Trophoblast cell (in vitro differentiated cells and primary cell): ENCODE data around the gene CDC42EP2.

Source experiments
- DNase-seq, 2 donors: peaks; one replicate each; pipeline ENCODE4 v3.0.0-alpha.2; 2016
- H2AFZ ChIP-seq: 2 replicates; pipeline ENCODE4 v1.6.1; 2013; ENCODE audit warnings: low read length, moderate library complexity, mild to moderate bottlenecking; ENCODE audit not compliant: insufficient read depth, poor library complexity
- H2AK5ac ChIP-seq: 2 replicates; pipeline ENCODE4 v1.6.1; 2013; ENCODE audit warnings: mild to moderate bottlenecking, low read length
- H2BK120ac ChIP-seq: 2 replicates; pipeline ENCODE4 v1.6.1; 2013; ENCODE audit warnings: low read length, mild to moderate bottlenecking, moderate library complexity; ENCODE audit not compliant: insufficient read depth, poor library complexity
- H2BK12ac ChIP-seq: 2 replicates; pipeline ENCODE4 v1.6.1; 2013; ENCODE audit warnings: mild to moderate bottlenecking, low read length, moderate library complexity
- H2BK5ac ChIP-seq: 2 replicates; pipeline ENCODE4 v1.6.1; 2013; ENCODE audit warnings: low read length, low read depth, moderate library complexity, mild to moderate bottlenecking; ENCODE audit not compliant: poor library complexity
- H3K14ac ChIP-seq: 2 replicates; pipeline ENCODE4 v1.6.1; 2013; ENCODE audit warnings: mild to moderate bottlenecking, low read length
- H3K18ac ChIP-seq: 2 replicates; pipeline ENCODE4 v1.6.1; 2013; ENCODE audit warnings: mild to moderate bottlenecking, low read length
- H3K23ac ChIP-seq: 2 replicates; pipeline ENCODE4 v1.6.1; 2013; ENCODE audit warnings: low read length
- H3K27ac ChIP-seq: 2 replicates; pipeline ENCODE4 v1.5.1; 2013; ENCODE audit warnings: low read depth, mild to moderate bottlenecking, inconsistent platforms, low read length, moderate library complexity
- H3K27me3 ChIP-seq: 2 replicates; pipeline ENCODE4 v1.6.1; 2013; ENCODE audit warnings: inconsistent platforms, mild to moderate bottlenecking, low read length, moderate library complexity; ENCODE audit not compliant: insufficient read depth
- H3K36me3 ChIP-seq, 2 experiments: 1 replicate in 1 of 2; 2 replicates in 1 of 2; pipeline ENCODE4 v1.6.1; 2013; ENCODE audit warnings: low read length in 2 of 2, mild to moderate bottlenecking in 2 of 2, moderate library complexity in 1 of 2; ENCODE audit not compliant: insufficient read depth in 2 of 2, control insufficient read depth in 1 of 2
- H3K4ac ChIP-seq: 2 replicates; pipeline ENCODE4 v1.6.1; 2013; ENCODE audit warnings: low read depth, mild to moderate bottlenecking, low read length, moderate library complexity
- H3K4me1 ChIP-seq, 2 experiments: 1 replicate in 1 of 2; 2 replicates in 1 of 2; pipeline ENCODE4 v1.6.1; 2013; ENCODE audit warnings: low read length in 2 of 2, mild to moderate bottlenecking in 2 of 2, moderate library complexity in 1 of 2; ENCODE audit not compliant: insufficient read depth in 2 of 2, control insufficient read depth in 1 of 2
- H3K4me2 ChIP-seq: 2 replicates; pipeline ENCODE4 v1.6.1; 2013; ENCODE audit warnings: inconsistent platforms, mild to moderate bottlenecking, low read length, moderate library complexity
- H3K4me3 ChIP-seq: 2 replicates; pipeline ENCODE4 v1.5.1; 2013; ENCODE audit warnings: mild to moderate bottlenecking, low read depth, low read length, inconsistent platforms
- H3K79me1 ChIP-seq: one replicate; pipeline ENCODE4 v1.6.1; 2013; ENCODE audit warnings: low read length
- H3K79me2 ChIP-seq: 2 replicates; pipeline ENCODE4 v1.6.1; 2013; ENCODE audit warnings: low read length, mild to moderate bottlenecking; ENCODE audit not compliant: control insufficient read depth, insufficient read depth, poor library complexity
- H3K9ac ChIP-seq: 2 replicates; pipeline ENCODE4 v1.6.1; 2013; ENCODE audit warnings: mild to moderate bottlenecking, low read length
- H3K9me3 ChIP-seq: 2 replicates; pipeline ENCODE4 v1.6.1; 2013; ENCODE audit warnings: low read depth, mild to moderate bottlenecking, control low read depth, inconsistent platforms, low read length; ENCODE audit not compliant: insufficient read depth
- H4K12ac ChIP-seq: 2 replicates; pipeline ENCODE4 v1.6.1; 2013; ENCODE audit warnings: low read depth, mild to moderate bottlenecking, low read length, moderate library complexity
- H4K8ac ChIP-seq: 2 replicates; pipeline ENCODE4 v1.6.1; 2013; ENCODE audit warnings: low read depth, mild to moderate bottlenecking, low read length, moderate library complexity
- H4K91ac ChIP-seq: one replicate; pipeline ENCODE4 v1.6.1; 2013; ENCODE audit warnings: low read depth, mild to moderate bottlenecking, low read length, moderate library complexity
- WGBS: extraction: QIAGEN DNeasy Blood & Tissue Kit; methylation state at CpG from one replicate; pipeline ENCODE4 v1.1.7; 2013; ENCODE audit warnings: missing lambda C conversion rate; ENCODE audit not compliant: insufficient read length, insufficient coverage; ENCODE audit errors: extremely low coverage; 5-methylcytosine and 5-hydroxymethylcytosine counted together

Gene CDC42EP2

GRCh38 chr11:65362320-65362931 lies 47.8 kb downstream of the CDC42EP2 start:
- Histone ChIP-seq H3K23ac (no peak overlapping the region), H3K79me1 (no peaks in the 10 kb centered on the region), H3K18ac (no peak overlapping the region), H3K27me3 (no peaks in the 10 kb centered on the region), H4K91ac (no peak overlapping the region), H3K9ac (no peak overlapping the region), H3K27ac (no peak overlapping the region), H2AK5ac (no peak overlapping the region), H2BK120ac (no peak overlapping the region), H3K4me2 (no peak overlapping the region), H2BK12ac (no peak overlapping the region), H3K36me3 (no peaks in the 10 kb centered on the region), H3K4ac (no peak overlapping the region), H3K79me2 (no peaks in the 10 kb centered on the region), H3K9me3 (no peaks in the 10 kb centered on the region), H4K12ac (no peak overlapping the region), H4K8ac (no peak overlapping the region), H3K4me1 (peaks cover 0 to 2% of the 10 kb centered on the region in 2 experiments), H3K14ac (no peak overlapping the region), H2AFZ (no peak overlapping the region), H2BK5ac (no peak overlapping the region), H3K4me3 (no peak overlapping the region)
- WGBS, result no CpG with 5 or more reads among the region's 10 CpGs
- DNase-seq, result no peak

GRCh38 chr11:65362966-65363365 lies 48.3 kb downstream of the CDC42EP2 start:
- Histone ChIP-seq H2BK120ac (no peak overlapping the region), H3K4me2 (no peak overlapping the region), H3K79me2 (no peaks in the 10 kb centered on the region), H3K79me1 (no peaks in the 10 kb centered on the region), H3K27ac (no peak overlapping the region), H3K27me3 (no peaks in the 10 kb centered on the region), H3K4me3 (no peak overlapping the region), H3K36me3 (no peaks in the 10 kb centered on the region), H3K4ac (no peak overlapping the region), H3K9ac (no peak overlapping the region), H2BK5ac (no peak overlapping the region), H2AFZ (no peak overlapping the region), H4K12ac (no peak overlapping the region), H2AK5ac (no peak overlapping the region), H3K18ac (no peak overlapping the region), H3K23ac (no peak overlapping the region), H3K4me1 (peaks cover 0 to 2% of the 10 kb centered on the region in 2 experiments), H3K14ac (no peak overlapping the region), H4K8ac (no peak overlapping the region), H4K91ac (no peak overlapping the region), H3K9me3 (no peaks in the 10 kb centered on the region), H2BK12ac (no peak overlapping the region)
- DNase-seq, result no peak
- no CpG with 5 or more reads among the region's 6 CpGs for WGBS

- H3K4ac ChIP-seq, result no peak overlapping the region
- no peak overlapping the region for H3K4me3 ChIP-seq
- H3K27me3 ChIP-seq, result no peaks in the 10 kb centered on the region
- H3K27ac ChIP-seq, result no peak overlapping the region
- no peak overlapping the region for H3K18ac ChIP-seq
- no peak overlapping the region for H3K4me2 ChIP-seq
- no peak overlapping the region for H4K91ac ChIP-seq
- peaks cover 0 to 2% of the 10 kb centered on the region in 2 experiments for H3K4me1 ChIP-seq
- no peak overlapping the region for H3K9ac ChIP-seq
- H2AFZ ChIP-seq, result no peak overlapping the region
- H3K14ac ChIP-seq, result no peak overlapping the region
- no peak overlapping the region for H2BK120ac ChIP-seq
- no CpG with 5 or more reads among the region's 3 CpGs for WGBS
- H4K12ac ChIP-seq, result no peak overlapping the region
- H2BK5ac ChIP-seq, result no peak overlapping the region
- H2AK5ac ChIP-seq, result no peak overlapping the region
- no peak overlapping the region for H2BK12ac ChIP-seq
- no peak for DNase-seq
- no peaks in the 10 kb centered on the region for H3K9me3 ChIP-seq
- no peaks in the 10 kb centered on the region for H3K79me1 ChIP-seq
- H3K23ac ChIP-seq, result no peak overlapping the region
- no peak overlapping the region for H4K8ac ChIP-seq
- H3K79me2 ChIP-seq, result no peaks in the 10 kb centered on the region
- no peaks in the 10 kb centered on the region for H3K36me3 ChIP-seq
Observed at GRCh38 chr11:65363770-65364169, 49.1 kb downstream of the CDC42EP2 start.

GRCh38 chr11:65366340-65366773 lies 51.7 kb downstream of the CDC42EP2 start:
- no peak overlapping the region for H3K14ac ChIP-seq
- no peak overlapping the region for H2BK12ac ChIP-seq
- no peak overlapping the region for H3K9ac ChIP-seq
- no peaks in the 10 kb centered on the region for H3K36me3 ChIP-seq
- H3K27ac ChIP-seq, result no peak overlapping the region
- peaks cover 0 to 6% of the 10 kb centered on the region in 2 experiments for H3K4me1 ChIP-seq
- no peaks in the 10 kb centered on the region for H3K79me2 ChIP-seq
- H3K9me3 ChIP-seq, result no peaks in the 10 kb centered on the region
- no peak overlapping the region for H3K4me3 ChIP-seq
- no peaks in the 10 kb centered on the region for H3K79me1 ChIP-seq
- H3K18ac ChIP-seq, result no peak overlapping the region
- no peak overlapping the region for H3K4me2 ChIP-seq
- H4K8ac ChIP-seq, result no peak overlapping the region
- no peak overlapping the region for H4K91ac ChIP-seq
- no peak overlapping the region for H4K12ac ChIP-seq
- no peak overlapping the region for H3K23ac ChIP-seq
- no peak overlapping the region for H2BK5ac ChIP-seq
- WGBS, result no CpG with 5 or more reads among the region's 4 CpGs
- H2AFZ ChIP-seq, result peak overlapping the region; percentile 45
- DNase-seq, result peak; percentile 30 to 77
- no peak overlapping the region for H2AK5ac ChIP-seq
- no peak overlapping the region for H3K4ac ChIP-seq
- no peak overlapping the region for H2BK120ac ChIP-seq
- no peaks in the 10 kb centered on the region for H3K27me3 ChIP-seq
